Fibroblast of peridontal ligament (primary cell): Measurements from ENCODE around the gene CSNK1G1.
"Not testable (repeated sequence)": the region's sequence is repeated elsewhere in the genome, so short reads cannot be mapped to it uniquely, and the experiment has no call there.

Source experiments
- DNase-seq: peaks from one replicate; pipeline ENCODE4 v3.0.0-alpha.2; 2010; ENCODE audit errors: extremely low read depth

Gene CSNK1G1

GRCh38 chr15:64133623-64134344, 222.2 kb downstream of the CSNK1G1 start:
- no peak for DNase-seq

DNA sequence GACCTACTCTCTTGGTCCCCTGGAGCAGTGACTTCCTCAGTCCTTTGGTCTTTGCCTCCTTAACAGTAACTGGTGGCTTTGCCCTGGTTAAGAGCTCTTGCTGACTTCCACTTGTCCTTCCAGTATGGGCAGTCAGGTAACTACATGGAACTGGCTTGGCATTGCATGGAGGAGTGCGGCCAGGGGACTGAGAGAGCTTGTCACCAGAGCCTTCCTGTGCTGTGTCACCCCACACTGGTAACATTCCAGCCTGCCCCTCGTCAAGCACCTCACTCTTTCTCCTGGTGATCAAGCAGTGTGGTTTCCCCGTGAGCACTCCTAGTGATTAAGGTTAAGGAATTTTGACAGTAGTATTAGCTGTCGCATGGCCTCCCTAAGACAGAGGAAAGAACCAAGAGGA, 223.8 kb downstream of the CSNK1G1 start:
- DNase-seq = no peak

GRCh38 chr15:64131547-64131946, 224.4 kb downstream of the CSNK1G1 start:
- DNase-seq = no peak

- no peak for DNase-seq
These were observed 225.8 kb downstream of the CSNK1G1 start for GRCh38 chr15:64130159-64130558.

GRCh38 chr15:64127521-64128270, 228.3 kb downstream of the CSNK1G1 start:
- peak; percentile 31 for DNase-seq

DNA sequence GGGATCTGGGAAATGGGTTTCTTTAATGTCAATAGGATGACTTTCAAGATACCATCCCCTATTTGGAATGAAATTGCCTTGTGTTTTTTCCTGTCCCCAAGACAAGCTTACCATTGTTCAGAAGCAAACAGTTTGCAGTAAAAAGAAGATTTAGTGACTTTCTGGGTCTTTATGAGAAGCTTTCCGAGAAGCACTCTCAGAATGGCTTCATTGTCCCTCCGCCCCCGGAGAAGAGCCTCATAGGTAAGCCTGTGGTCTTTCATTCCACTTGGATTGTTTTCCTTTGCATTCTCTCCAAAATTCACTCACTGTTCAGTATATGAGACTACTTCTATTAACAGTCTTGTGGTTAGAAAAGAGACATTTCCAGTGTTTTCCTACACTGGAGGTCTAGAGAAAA, 230.0 kb downstream of the CSNK1G1 start:
- DNase-seq = no peak

GRCh38 chr15:64122936-64123351, 233.0 kb downstream of the CSNK1G1 start:
- DNase-seq = peak; percentile 17

- DNase-seq = no peak
These were observed 233.5 kb downstream of the CSNK1G1 start for GRCh38 chr15:64122444-64122843.

DNA sequence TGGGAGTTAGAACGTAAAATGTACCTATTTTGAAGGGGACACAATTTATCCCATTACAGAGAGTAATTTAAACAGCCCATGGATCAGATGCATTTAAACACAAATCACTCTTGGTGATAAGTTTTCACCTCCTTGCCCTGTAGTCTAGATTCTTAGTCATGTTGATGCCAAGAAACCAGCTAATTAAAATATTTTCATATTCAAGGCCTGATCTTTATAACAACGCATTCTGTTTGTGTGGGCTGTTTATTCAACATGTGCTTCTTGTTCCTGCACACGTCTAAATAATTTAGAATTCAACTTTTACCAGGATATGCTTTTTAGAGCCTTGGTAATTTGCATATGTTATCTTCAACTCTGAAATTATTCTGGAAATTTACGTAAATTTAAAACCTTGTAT, 234.4 kb downstream of the CSNK1G1 start:
- DNase-seq = no peak

GRCh38 chr15:64120322-64120721, 235.7 kb downstream of the CSNK1G1 start:
- not testable (repeated sequence) for DNase-seq

DNA sequence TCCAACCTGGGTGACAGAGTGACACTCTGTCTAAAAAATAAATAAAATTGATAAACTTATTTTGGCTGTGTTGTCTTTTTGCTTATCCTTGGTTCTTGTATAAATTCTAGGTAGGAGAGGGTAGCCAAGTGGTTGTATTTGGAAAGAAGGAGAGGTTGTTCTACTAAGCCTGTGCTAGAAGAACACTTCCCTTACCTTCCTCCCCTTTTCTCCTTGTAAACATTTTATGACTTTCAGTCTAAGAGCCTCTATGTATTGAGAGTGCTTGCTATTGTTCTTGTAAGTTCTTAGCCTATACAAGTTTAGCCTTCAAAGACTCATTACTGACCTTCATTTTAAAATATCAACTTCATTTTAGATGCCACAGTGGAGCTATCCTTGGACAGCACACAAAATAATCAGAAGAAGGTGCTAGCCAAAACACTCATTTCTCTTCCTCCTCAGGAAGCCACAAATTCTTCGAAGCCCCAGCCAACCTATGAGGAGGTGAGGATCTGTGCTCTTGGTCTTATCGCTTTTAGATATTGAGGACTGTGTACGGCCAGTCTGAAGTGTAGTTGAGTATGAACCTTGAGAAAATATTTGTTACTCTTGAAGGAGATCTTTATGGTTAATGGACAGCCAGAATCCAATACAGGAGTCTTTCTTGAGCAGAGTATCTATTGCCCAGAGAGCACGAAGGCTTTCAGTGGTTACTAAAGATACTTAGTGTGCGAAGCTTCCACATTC, 238.1 kb downstream of the CSNK1G1 start:
- no peak for DNase-seq
